NCI-H128 (cell line): ENCODE data around the gene GATA6.

Source experiments
- DNase-seq: peaks from one replicate; lab custom pipeline; 2025; ENCODE audit not compliant: unreplicated experiment; lab: John Stamatoyannopoulos, UW

Gene GATA6

DNA sequence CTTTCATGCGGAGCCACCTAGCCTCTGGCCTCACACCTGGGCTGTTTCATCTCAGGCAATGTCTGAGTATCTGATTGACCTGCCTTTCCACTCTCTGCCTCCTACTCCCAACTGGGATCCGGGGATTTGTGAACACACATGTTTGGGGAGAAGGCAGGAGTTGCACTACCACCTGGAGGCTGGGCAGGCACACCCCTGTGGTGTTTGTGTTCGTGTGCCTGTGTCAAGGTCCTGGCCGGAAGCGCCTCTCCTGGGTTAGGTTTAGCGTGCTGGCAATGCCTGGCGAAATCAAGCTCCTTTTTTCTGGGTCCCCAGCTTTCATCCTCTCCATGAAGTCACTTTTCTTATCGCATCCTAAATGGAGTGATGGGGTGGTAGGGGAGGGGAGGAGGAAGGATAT is 63.9 kb downstream of the GATA6 start:
- no peak for DNase-seq

DNA sequence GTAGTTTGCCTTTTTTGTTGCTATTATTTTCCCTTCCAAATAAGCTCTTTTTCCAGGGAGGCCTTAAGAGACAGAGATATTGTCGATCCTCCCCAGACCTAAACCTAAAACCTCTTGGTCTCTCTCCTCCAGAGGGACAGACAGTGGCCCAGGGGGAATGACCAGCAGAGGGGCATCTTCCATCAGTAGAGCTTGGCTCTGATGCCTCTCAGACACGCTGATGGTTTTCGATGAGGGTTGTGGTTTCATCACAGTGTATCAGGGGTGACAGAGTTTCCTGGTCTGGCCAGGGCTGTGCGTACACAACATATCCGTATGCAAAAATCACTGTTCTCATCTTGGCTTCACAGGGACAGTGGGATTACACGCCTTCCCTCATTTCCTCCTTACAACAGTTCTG is 68.6 kb downstream of the GATA6 start:
- no peak for DNase-seq

DNA sequence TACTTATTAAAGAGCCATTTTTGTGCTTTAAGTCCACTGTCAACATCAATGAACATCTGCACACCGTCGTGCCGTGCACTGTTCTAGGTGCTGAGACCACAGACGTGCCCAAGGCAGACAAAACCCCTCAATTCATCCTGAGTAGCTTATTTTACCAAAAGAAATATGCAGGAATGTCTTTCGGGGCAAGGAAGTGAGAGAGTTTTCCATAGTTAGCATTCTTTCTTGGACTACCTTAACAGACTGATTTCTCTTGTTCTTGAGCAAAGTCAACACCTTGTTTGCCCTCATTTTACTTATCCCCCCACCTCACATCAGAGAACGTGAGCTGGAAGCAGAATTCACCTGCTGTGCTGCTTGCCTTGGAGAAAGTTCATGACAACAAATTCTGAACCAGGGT is 69.3 kb downstream of the GATA6 start:
- no peak for DNase-seq

DNA sequence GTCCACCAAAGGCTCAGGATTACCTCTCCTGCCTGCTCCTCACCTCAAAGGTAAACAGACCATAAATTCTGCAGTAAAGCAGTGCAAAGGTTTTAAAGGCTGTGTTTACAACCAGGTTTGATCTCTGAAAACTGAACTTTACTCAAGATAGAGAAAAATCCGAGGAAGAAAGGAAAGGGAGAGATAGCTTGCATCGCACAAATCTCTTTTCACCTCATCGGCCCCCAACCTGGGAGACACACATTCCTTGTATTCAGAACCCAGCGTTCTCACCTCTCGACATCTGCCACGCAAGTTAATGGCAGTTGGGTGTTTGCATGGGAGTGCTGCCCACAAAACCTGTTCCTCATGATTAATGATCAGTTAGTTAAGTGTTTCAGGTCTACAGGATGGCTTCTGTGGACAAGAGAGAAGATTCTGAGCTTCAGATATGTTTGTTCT is 72.6 kb downstream of the GATA6 start:
- no peak for DNase-seq

DNA sequence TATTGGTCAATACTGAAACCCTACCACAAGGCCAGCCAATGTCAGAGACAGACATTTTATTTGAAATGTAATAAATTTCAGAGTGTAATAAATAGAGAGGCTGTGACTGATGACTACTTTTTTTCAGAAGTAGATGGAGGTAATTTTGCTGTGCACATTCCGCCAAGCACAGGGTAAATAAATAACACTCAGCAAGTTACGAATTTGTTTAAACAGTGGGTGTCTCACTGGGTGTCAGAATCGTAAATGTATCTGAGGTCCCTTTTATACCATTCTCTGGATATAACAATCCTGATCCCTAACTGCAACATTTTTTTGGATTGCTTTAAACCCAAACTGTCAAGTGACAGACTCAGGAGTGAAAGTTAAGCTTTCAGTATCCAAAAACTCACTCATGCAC is 74.1 kb downstream of the GATA6 start:
- no peak for DNase-seq

DNA sequence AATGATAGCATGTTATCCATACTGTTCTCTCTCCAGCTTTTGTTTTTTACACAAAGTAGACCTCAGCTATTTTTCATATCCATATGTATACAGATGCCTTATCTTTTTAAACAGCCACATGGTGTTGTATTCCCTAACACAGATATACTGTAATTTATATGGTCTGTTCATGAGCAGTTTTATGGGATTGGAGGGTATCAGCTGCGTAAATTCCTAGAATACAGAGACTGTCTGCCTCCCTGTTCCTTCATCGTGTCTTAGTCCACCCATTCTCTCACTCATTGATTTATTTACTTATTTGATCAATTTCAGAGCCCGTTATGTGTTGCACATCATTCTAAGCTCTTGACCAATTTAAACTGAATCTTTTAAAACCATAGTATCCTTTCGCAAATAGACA is 80.6 kb downstream of the GATA6 start:
- no peak for DNase-seq

DNA sequence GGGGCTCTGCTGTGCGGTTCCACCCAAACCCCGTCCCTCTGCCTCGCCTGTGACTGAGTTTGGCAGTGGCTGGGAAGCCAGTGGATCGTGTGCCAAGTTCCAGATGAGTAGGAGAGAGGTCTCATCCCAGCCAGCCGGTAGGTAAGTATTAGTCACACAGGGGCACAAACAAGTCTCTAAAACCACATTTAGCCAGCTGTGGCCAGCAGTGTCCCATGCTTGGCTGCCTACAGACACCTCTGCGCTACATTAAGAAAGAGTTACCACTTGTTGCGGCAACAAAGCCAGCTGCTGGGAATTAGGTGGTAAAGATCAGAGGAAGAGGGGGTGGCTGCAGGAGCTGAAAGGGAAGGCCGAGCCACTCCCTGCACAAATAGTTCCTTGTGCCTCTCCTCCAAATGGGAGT is 81.2 kb downstream of the GATA6 start:
- no peak for DNase-seq
